GM21447 (cell line): ENCODE measurements around the gene AQP9.
"Not testable (repeated sequence)": the region's sequence is repeated elsewhere in the genome, so short reads cannot be mapped to it uniquely, and the experiment has no call there.

ENCODE experiments used
- ATAC-seq: cut with Tn5 transposase; IDR thresholded peaks from one replicate; pipeline ENCODE4 v1.9.1; 2021; ENCODE audit not compliant: unreplicated experiment

The AQP9 gene

DNA sequence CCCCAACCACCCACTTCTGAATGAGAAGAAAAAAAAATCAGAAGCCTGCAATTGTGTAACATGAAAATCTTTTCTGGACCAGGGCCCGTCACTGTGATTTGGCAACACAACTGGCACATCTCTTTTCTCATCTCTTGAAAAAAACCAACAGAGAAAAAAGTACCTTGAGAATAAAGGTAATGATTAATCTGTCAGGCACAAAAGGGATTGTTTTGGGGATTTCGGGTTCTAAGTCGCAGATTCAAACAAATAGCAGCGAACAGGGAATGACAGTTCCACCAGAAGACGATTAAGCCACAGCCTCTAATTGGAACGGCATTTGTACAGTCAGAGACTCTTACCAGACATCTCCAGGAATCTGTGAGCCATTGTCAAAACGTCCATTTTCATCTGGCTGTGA lies at the start of gene AQP9:
Gene AQP9 (plus strand): TSS at position 276 of the 400 bp plus-strand sequence. CDS start 185 bp downstream, outside the sequence.
- ATAC-seq: no peak

DNA sequence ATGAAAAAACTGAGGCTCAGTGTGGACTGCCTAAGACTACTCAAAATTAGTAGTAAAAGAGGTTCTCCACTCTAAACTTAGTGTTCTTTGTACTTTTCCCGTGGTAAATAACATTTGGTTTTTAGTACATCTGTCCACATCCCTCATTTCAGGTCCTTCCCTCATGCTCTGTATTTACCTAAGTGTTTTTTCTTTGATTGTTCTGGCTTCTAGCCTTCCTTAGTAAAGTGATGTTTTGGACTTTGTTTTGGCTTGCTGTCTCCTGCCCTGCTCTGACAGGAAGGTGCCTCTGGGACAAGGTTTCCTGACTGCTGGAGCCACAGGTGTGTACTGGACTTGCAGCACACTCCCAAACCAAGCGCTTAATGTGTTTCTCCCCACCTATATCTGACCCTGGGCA lies 42.8 kb upstream of the AQP9 start:
- no peak for ATAC-seq

- ATAC-seq: no peak
Measured at GRCh38 chr15:58096529-58097084, 41.6 kb upstream of the AQP9 start.

DNA sequence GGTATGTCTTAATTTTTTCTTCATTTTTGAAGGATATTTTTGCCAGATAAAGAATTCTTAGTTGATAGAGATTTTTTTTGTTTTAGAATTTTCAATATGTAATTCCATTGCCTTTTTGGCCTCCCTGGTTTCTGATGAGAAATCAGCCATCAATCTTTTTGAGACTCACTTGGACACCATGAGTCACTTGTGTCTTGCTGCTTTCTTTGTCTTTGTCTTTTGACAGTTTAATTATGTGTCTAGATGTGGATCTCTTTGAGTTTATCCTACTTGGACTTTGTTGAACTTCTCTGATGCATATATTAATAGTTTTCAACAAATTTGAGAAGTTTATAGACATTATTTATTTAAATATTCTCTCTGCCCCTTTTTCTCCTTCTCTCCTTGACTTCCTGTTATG lies 34.7 kb upstream of the AQP9 start:
- no peak for ATAC-seq

DNA sequence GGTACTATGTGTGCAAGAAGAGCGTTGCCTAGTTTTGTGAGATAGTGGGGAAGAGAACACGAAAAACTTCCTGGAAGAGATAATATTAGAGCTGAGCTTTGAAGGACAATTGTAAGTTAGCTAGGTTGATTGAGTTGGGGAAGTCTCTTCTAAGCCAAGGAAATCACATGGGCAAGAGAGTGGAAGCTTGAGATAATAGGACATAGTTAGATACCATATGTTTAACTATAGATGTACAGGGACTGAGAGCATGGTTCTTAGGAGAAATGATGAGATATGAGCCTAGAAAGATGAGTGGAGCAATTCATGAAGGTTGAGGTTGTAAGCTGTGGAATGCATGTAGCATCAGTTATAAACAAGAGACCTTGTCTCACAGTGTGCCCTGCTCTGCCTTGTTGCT lies 30.1 kb upstream of the AQP9 start:
- ATAC-seq: no peak

- no peak for ATAC-seq
Measured at GRCh38 chr15:58109419-58109818, 28.8 kb upstream of the AQP9 start.

- no peak for ATAC-seq
Measured at GRCh38 chr15:58110999-58111717, 27.0 kb upstream of the AQP9 start.

GRCh38 chr15:58111718-58112104 lies 26.5 kb upstream of the AQP9 start:
- no peak for ATAC-seq

GRCh38 chr15:58113358-58113757 lies 24.8 kb upstream of the AQP9 start:
- not testable (repeated sequence) for ATAC-seq

GRCh38 chr15:58114388-58114787 lies 23.8 kb upstream of the AQP9 start:
- no peak for ATAC-seq

- no peak for ATAC-seq
Measured at GRCh38 chr15:58114812-58115211, 23.4 kb upstream of the AQP9 start.

DNA sequence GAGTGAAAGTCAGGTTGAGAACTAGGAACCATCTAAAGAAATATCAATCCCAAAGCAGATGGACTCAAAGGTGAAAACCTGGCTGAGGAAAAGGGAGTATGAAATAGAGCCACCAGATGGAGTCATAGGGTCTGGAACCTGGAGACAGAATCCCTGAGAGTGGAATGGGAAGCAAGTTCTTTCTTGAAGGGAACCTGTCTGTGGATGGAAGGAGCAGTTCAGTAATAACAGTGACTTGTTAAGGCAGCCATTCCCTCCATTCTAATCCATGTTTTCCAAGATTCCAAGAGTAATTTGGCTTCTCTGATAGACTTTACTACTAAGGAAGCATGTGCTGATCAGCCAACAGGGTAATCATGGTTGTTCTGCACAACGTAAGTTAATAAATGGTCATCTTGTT lies 22.5 kb upstream of the AQP9 start:
- ATAC-seq: no peak

- ATAC-seq: no peak
Measured at GRCh38 chr15:58117619-58118018, 20.6 kb upstream of the AQP9 start.

- ATAC-seq: no peak
Measured at GRCh38 chr15:58118272-58118671, 19.9 kb upstream of the AQP9 start.

GRCh38 chr15:58119016-58119415 lies 19.2 kb upstream of the AQP9 start:
- no peak for ATAC-seq

- no peak for ATAC-seq
Measured at GRCh38 chr15:58124585-58124984, 13.6 kb upstream of the AQP9 start.

DNA sequence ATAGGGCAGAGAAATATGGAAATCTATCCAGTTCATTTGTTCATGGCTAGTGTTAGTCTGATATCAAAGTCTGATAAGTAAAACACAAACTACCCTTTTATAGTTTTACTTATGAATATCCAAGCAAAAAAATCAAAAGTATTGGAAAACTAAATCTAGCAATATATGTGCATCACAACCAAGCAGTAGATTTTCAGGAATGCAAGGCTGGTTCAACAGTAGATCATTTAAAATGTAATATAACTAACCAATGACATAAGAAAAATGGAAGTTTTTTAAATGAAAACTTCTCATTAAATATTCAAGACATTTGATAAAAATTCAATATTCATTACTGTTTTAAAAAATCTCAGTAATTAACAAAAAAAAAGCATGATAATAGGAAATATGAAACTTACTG lies 12.8 kb upstream of the AQP9 start:
- no peak for ATAC-seq

GRCh38 chr15:58134886-58135285 lies 3.3 kb upstream of the AQP9 start:
- no peak for ATAC-seq

- no peak for ATAC-seq
Measured at GRCh38 chr15:58135511-58136174, 2.5 kb upstream of the AQP9 start.

DNA sequence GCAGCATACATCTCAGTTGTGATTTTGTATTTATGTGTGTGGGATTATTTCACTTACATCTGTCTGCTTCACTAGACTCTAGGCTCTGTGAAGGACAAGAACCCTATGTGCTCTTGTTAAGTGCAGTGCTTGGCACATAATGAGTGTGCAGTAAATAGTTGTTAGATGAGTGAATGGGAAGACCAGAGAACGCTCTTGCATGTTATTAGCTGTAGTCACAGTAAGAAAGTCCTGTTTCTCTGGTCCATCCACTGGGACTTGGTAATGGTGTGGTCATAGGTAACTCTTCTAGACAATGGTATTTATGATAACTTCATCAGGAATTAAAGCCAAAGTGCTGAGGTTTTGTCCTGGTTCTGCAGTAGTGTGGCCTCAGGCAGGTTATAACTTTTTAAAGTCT lies 1.4 kb upstream of the AQP9 start:
- ATAC-seq: no peak

DNA sequence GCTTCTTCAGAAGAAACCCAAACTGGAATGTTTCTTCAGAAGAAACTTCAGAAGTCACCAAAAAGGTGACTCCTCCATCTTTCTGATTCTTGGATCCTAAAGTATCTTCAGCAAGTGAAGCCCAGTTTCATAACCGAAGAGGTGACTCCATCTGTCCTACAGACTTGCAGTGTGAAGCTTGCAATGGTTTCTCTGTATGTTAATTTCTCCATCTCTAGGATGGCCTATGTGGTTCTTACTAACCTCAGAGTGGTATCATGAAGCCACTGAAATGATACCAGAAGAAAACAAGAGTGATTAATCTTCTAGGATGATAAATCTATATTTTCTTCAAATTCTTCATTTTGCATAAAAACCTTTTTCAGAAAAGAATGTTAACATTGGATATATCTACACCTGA lies 495 bp upstream of the AQP9 start:
- no peak for ATAC-seq

GRCh38 chr15:58139276-58139988 lies 1.3 kb downstream of the AQP9 start:
- ATAC-seq: no peak
